Measurements from ENCODE around the gene SULF2. TPM values are rescaled to one million over a fixed set of nuclear protein-coding genes. Genes with fewer than 3 reads are reported as not detected.
A peak's percentile ranks its signal among the peaks of the same experiment; 100 is the strongest.

The SULF2 gene
- total and polyA plus RNA-seq, 9 of the 15 experiments (the other 6 are each of a cell fraction or from before 2014, with no cell fraction given), result 0.33 TPM; not detected in 8

DNA sequence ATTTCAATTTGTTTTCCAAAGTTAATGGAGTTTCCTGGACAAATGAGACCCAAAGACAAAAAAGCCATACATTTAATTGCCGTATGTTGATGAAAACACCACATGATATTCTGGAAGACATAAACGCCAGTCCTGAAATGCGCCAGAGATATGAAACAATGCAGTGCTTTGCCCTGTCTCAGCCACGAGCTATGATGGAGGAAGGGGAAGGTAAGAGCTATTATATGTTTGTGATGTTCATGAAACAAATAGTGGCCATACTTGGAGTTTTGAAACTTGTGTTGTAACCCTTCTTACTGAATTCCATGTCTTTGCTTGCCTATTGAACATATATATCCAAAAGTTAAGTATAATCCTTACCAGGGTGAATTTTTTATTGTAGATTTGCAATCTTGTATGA is 157.7 kb downstream of the SULF2 start:
- DNase-seq (ENCODE audit: extremely low read depth in 1 of 4, low spot score in 3 of 4) (no peak), FAIRE-seq (no peak), ATAC-seq (no peak)
- no peaks in the 10 kb centered on the region for H3K79me2 ChIP-seq (ENCODE audit: control insufficient read depth, insufficient read depth, low read length)
- TF ChIP-seq, protein P1, sequence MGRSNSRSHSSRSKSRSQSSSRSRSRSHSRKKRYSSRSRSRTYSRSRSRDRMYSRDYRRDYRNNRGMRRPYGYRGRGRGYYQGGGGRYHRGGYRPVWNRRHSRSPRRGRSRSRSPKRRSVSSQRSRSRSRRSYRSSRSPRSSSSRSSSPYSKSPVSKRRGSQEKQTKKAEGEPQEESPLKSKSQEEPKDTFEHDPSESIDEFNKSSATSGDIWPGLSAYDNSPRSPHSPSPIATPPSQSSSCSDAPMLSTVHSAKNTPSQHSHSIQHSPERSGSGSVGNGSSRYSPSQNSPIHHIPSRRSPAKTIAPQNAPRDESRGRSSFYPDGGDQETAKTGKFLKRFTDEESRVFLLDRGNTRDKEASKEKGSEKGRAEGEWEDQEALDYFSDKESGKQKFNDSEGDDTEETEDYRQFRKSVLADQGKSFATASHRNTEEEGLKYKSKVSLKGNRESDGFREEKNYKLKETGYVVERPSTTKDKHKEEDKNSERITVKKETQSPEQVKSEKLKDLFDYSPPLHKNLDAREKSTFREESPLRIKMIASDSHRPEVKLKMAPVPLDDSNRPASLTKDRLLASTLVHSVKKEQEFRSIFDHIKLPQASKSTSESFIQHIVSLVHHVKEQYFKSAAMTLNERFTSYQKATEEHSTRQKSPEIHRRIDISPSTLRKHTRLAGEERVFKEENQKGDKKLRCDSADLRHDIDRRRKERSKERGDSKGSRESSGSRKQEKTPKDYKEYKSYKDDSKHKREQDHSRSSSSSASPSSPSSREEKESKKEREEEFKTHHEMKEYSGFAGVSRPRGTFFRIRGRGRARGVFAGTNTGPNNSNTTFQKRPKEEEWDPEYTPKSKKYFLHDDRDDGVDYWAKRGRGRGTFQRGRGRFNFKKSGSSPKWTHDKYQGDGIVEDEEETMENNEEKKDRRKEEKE (IDR thresholded peaks at IDR 0.05; ENCODE audit: borderline replicate concordance in 1 of 2, control insufficient read depth in 1 of 2, low read depth in 2 of 2, low read length in 1 of 2), result 0 out of 4 replicates have a peak, but pooled peaks of 1 of the 2 experiments have one; percentile 8
- TF ChIP-seq ZBTB11 (CRISPR knock-in tag; IDR thresholded peaks at IDR 0.05) (peak in 1 of 3 experiments; percentile 61; a peak in 2 of 6 replicates), HSF4 (CRISPR knock-in tag; IDR thresholded peaks at IDR 0.05; ENCODE audit: borderline replicate concordance) (no peak), NFXL1 (CRISPR knock-in tag; IDR thresholded peaks at IDR 0.05) (no peak)
- ChIA-PET POLR2A (no interaction called here), CTCF (ENCODE audit: low intra/inter-chr PET ratio) (no interaction called here)
- H2AFZ ChIP-seq (ENCODE audit: low read depth, low read length), result no peak overlapping the region
- no peak overlapping the region for H3K4me2 ChIP-seq (ENCODE audit: insufficient read depth, low read length)
- H3K4me1 ChIP-seq (replicated peaks in 1 of 2; ENCODE audit: control insufficient read depth in 2 of 2, insufficient read depth in 2 of 2, low read length in 2 of 2), result no peaks in the 10 kb centered on the region
- in situ Hi-C loops (cut with MboI) (loop anchor here (10.0 kb wide), 2 partner anchors 123 to 423 kb away; partner anchors contain the start of gene NCOA3), intact Hi-C loops (cut with micrococcal nuclease) (no loop called here)
- no peaks in the 10 kb centered on the region for H3K9me3 ChIP-seq (replicated peaks; ENCODE audit: control insufficient read depth, insufficient read depth, low read depth, low read length)
- no peak overlapping the region for H3K9ac ChIP-seq (ENCODE audit: insufficient read depth in 1 of 2, low read depth in 2 of 2, low read length in 2 of 2)
- H3K9me1 ChIP-seq (ENCODE audit: control insufficient read depth, insufficient read depth, low read length), result no peaks in the 10 kb centered on the region
- no peak overlapping the region for H3K4me3 ChIP-seq
- H3K27ac ChIP-seq (ENCODE audit: extremely low read depth, low read depth, low read length), result no peak overlapping the region
- no TSS peak for BruUV-seq (replicated peaks)
- no peaks in the 10 kb centered on the region for H3K27me3 ChIP-seq (ENCODE audit: control insufficient read depth in 2 of 2, insufficient read depth in 2 of 2, low read length in 2 of 2)
- peaks cover 42% of the 10 kb centered on the region for H3K36me3 ChIP-seq (ENCODE audit: control insufficient read depth, insufficient read depth, low read length)
- H4K20me1 ChIP-seq (replicated peaks; ENCODE audit: control insufficient read depth, insufficient read depth, low read length), result no peaks in the 10 kb centered on the region
- WGBS (ENCODE audit: insufficient coverage, low coverage, missing lambda C conversion rate), result 96% methylated on average over 4 of the region's 4 CpGs
